PC-9 (cell line): Measurements from ENCODE around the gene TNFRSF4. TPM values are rescaled to one million over a fixed set of nuclear protein-coding genes. Genes with fewer than 3 reads are reported as not detected.

ENCODE experiments used
- BruUV-seq: library from RNA; stranded (reverse); fragments of 400-500 nt; replicated peaks from 2 replicates; lab custom pipeline; 2021; lab: Mats Ljungman, UMichigan
- CTCF ChIA-PET: fragments of 300-600 bp; sonication (Branson Sonifier 250); formaldehyde crosslinking; loops from one replicate; lab custom pipeline; 2022; ENCODE audit warnings: antibody characterized with exemption; lab: Charles Lee
- POLR2A ChIA-PET: fragments of 300-600 bp; sonication (Branson Sonifier 250); formaldehyde crosslinking; loops from one replicate; lab custom pipeline; 2022; ENCODE audit warnings: antibody characterized with exemption; ENCODE audit not compliant: unreplicated experiment; lab: Charles Lee
- DNase-seq, 2 experiments: peaks; one replicate each; pipeline versions ENCODE4 v3.0.0 to v3.0.0-alpha.2; 2015 to 2022; ENCODE audit warnings: mixed read lengths in 1 of 2
- H2AFZ ChIP-seq: fragments of 200-600 bp; sonication (generic); 2 replicates; pipeline ENCODE4 v1.8.1; 2017; ENCODE audit warnings: antibody characterized with exemption
- H3F3A ChIP-seq: fragments of 200-600 bp; sonication (generic); 2 replicates; pipeline ENCODE4 v1.8.1; 2017; ENCODE audit warnings: antibody characterized with exemption, mild to moderate bottlenecking, low read depth; ENCODE audit not compliant: insufficient read depth
- H3K27ac ChIP-seq: fragments of 200-600 bp; sonication (generic); 2 replicates; pipeline ENCODE4 v1.6.1; 2016; ENCODE audit warnings: mixed run types
- H3K27me3 ChIP-seq: fragments of 200-600 bp; sonication (generic); 2 replicates; pipeline ENCODE4 v1.6.1; 2016; ENCODE audit warnings: low read depth, mixed run types; ENCODE audit not compliant: insufficient read depth
- H3K36me3 ChIP-seq: fragments of 200-600 bp; sonication (generic); 2 replicates; pipeline ENCODE4 v1.6.1; 2016; ENCODE audit warnings: low read depth, mixed run types
- H3K4me1 ChIP-seq: fragments of 200-600 bp; sonication (generic); replicated peaks from 2 replicates; pipeline ENCODE4 v1.6.1; 2016; ENCODE audit warnings: mixed run types; ENCODE audit not compliant: insufficient read depth
- H3K4me2 ChIP-seq: fragments of 200-600 bp; sonication (generic); 2 replicates; pipeline ENCODE4 v1.6.1; 2017; ENCODE audit warnings: mixed run types
- H3K4me3 ChIP-seq: fragments of 200-600 bp; sonication (generic); 2 replicates; pipeline ENCODE4 v1.6.1; 2016; ENCODE audit warnings: mixed run types
- H3K79me2 ChIP-seq: fragments of 200-600 bp; sonication (generic); 2 replicates; pipeline ENCODE4 v1.6.1; 2017; ENCODE audit warnings: low read depth, mixed run types
- H3K9me2 ChIP-seq: fragments of 200-600 bp; sonication (generic); 2 replicates; pipeline ENCODE4 v1.8.1; 2017; ENCODE audit warnings: mild to moderate bottlenecking; ENCODE audit not compliant: insufficient read depth
- H3K9me3 ChIP-seq: fragments of 200-600 bp; sonication (generic); 2 replicates; pipeline ENCODE4 v1.8.1; 2016; ENCODE audit warnings: low read depth; ENCODE audit not compliant: insufficient read depth
- H4K20me1 ChIP-seq: fragments of 200-600 bp; sonication (generic); 2 replicates; pipeline ENCODE4 v1.8.1; 2017; ENCODE audit not compliant: insufficient read depth
- CTCF ChIP-seq: fragments of 200-600 bp; sonication (generic); conservative IDR thresholded peaks from 2 replicates; pipeline ENCODE4 v1.6.1; 2017; ENCODE audit warnings: mixed run types, antibody characterized with exemption, mild to moderate bottlenecking, moderate library complexity
- EZH2 ChIP-seq: fragments of 200-600 bp; sonication (generic); IDR thresholded peaks from 2 replicates; pipeline ENCODE4 v1.8.0; 2017; ENCODE audit warnings: antibody characterized with exemption, low read depth
- intact Hi-C: fragments of 100-400 bp; cut with micrococcal nuclease; formaldehyde crosslinking; loops from one replicate; pipeline ENCODE4 v1.10.0; 2022; ENCODE audit not compliant: unreplicated experiment
- total RNA-seq: library from RNA; stranded (reverse); gene quantifications from 2 replicates; pipeline ENCODE4 v1.2.3, GENCODE V29; 2021

TNFRSF4 gene
- total RNA-seq, 1 experiment from 2014 or later: 0.20 TPM

DNA sequence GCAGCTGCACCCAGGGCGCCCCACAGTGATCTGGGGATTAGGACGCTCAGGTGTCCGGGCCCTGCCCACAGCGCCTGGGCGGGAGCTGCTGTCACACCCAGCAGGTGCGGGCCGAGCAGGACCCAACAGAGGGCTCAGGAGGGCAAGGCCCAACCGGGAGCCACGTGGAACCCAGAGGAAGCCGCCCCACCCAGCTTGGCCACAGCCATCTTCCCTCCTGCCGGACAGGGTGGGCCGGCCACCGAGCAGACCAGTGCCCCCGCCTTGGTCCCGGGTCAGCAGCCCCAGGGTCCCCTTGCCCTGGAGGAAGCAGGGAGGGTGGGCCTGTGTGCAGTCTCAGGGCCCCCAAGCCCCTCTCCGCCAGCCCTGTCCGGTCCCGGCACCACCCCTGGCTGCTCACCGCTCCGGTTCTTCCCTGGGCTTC is 46.5 kb downstream of the TNFRSF4 start:
- no peaks in the 10 kb centered on the region for H3K36me3 ChIP-seq
- H3F3A ChIP-seq: peaks cover 26% of the 10 kb centered on the region; the same call in 1 of the 2 replicates
- no peak for DNase-seq
- no peaks in the 10 kb centered on the region for H3K9me2 ChIP-seq
- H2AFZ ChIP-seq: no peak overlapping the region
- ChIA-PET CTCF (no interaction called here), POLR2A (no interaction called here)
- no peak overlapping the region for H3K27ac ChIP-seq
- no peak for TF ChIP-seq EZH2
- TF ChIP-seq CTCF: no peak
- H3K4me1 ChIP-seq: peaks cover 14% of the 10 kb centered on the region
- peaks cover 58% of the 10 kb centered on the region for H3K79me2 ChIP-seq
- no peak overlapping the region for H3K4me3 ChIP-seq
- H3K4me2 ChIP-seq: no peak overlapping the region
- H3K9me3 ChIP-seq: no peaks in the 10 kb centered on the region
- BruUV-seq: no TSS peak
- H4K20me1 ChIP-seq: peaks cover 34% of the 10 kb centered on the region
- intact Hi-C loops: no loop called here
- H3K27me3 ChIP-seq: no peaks in the 10 kb centered on the region

- BruUV-seq: no TSS peak
- H3K4me1 ChIP-seq: peaks cover 18% of the 10 kb centered on the region
- H3K79me2 ChIP-seq: peaks cover 58% of the 10 kb centered on the region
- H3K36me3 ChIP-seq: no peaks in the 10 kb centered on the region
- H3F3A ChIP-seq: peaks cover 25% of the 10 kb centered on the region; the same call in 1 of the 2 replicates
- no peak overlapping the region for H3K4me2 ChIP-seq
- no peaks in the 10 kb centered on the region for H3K27me3 ChIP-seq
- peaks cover 34% of the 10 kb centered on the region for H4K20me1 ChIP-seq
- H3K9me3 ChIP-seq: no peaks in the 10 kb centered on the region
- no peak overlapping the region for H2AFZ ChIP-seq
- intact Hi-C loops: no loop called here
- TF ChIP-seq EZH2 (no peak), CTCF (no peak)
- H3K4me3 ChIP-seq: no peak overlapping the region
- H3K27ac ChIP-seq: no peak overlapping the region
- POLR2A ChIA-PET: no interaction called here
- no peak for DNase-seq
- no peaks in the 10 kb centered on the region for H3K9me2 ChIP-seq
- CTCF ChIA-PET: no interaction called here
Measured at GRCh38 chr1:1166642-1167397, 47.1 kb downstream of the TNFRSF4 start.

GRCh38 chr1:1165900-1166421 is 48.0 kb downstream of the TNFRSF4 start:
- Histone ChIP-seq H3K4me1 (peaks cover 18% of the 10 kb centered on the region), H3K79me2 (peaks cover 58% of the 10 kb centered on the region), H4K20me1 (peaks cover 34% of the 10 kb centered on the region), H3K27me3 (no peaks in the 10 kb centered on the region), H3K9me2 (no peaks in the 10 kb centered on the region), H3K36me3 (no peaks in the 10 kb centered on the region), H3K27ac (peak overlapping the region; percentile 84), H3K9me3 (no peaks in the 10 kb centered on the region), H2AFZ (no peak overlapping the region), H3K4me3 (peak overlapping the region; percentile 99), H3K4me2 (peak overlapping the region; percentile 99), H3F3A (peaks cover 18% of the 10 kb centered on the region; the same call in 1 of the 2 replicates)
- ChIA-PET POLR2A (interaction anchor here (0.5 kb wide), 1 partner anchor 9 kb away, joined by 3 read pairs; no protein-coding TSS in a partner anchor), CTCF (no interaction called here)
- peak in 1 of 2 experiments; percentile 62 for DNase-seq
- BruUV-seq: no TSS peak
- intact Hi-C loops: loop anchor here (2.0 kb wide), 1 partner anchor 141 kb away; no protein-coding TSS in a partner anchor
- TF ChIP-seq EZH2: no peak
- no peak for TF ChIP-seq CTCF
